Measurements from ENCODE around the gene BANP. TPM values are rescaled to one million over a fixed set of nuclear protein-coding genes. Genes with fewer than 3 reads are reported as not detected.
"Not testable (repeated sequence)": the region's sequence is repeated elsewhere in the genome, so short reads cannot be mapped to it uniquely, and the experiment has no call there.

BANP gene
- total and polyA plus RNA-seq, 2 of the 8 experiments (the other 6 are each of a cell fraction or from before 2014, with no cell fraction given): 25.8 to 39.8 TPM

- H4K20me1 ChIP-seq (replicated peaks in 1 of 2; ENCODE audit: control insufficient read depth in 1 of 2, insufficient read depth in 2 of 2, low read length in 2 of 2); H3K56ac ChIP-seq (replicated peaks; ENCODE audit: insufficient read length, low read depth, low read length); DNase-seq (ENCODE audit: low read depth in 1 of 2, low spot score in 2 of 2); H3K4me3 ChIP-seq (ENCODE audit: extremely low read depth in 1 of 4, insufficient read depth in 2 of 4, low read depth in 3 of 4, low read length in 4 of 4); H3K14ac ChIP-seq (ENCODE audit: insufficient read length); H2AFZ ChIP-seq (ENCODE audit: low read length); H2BK12ac ChIP-seq (ENCODE audit: low read depth, low read length); H4K5ac ChIP-seq (ENCODE audit: insufficient read length, low read depth, low read length); FAIRE-seq; H3K79me2 ChIP-seq (ENCODE audit: control insufficient read depth in 1 of 2, insufficient read depth in 2 of 2, low read length in 2 of 2); H3K23ac ChIP-seq (ENCODE audit: insufficient read length); H4K91ac ChIP-seq (replicated peaks; ENCODE audit: insufficient read length, low read length); H3K23me2 ChIP-seq (ENCODE audit: low read depth, low read length); H3K27ac ChIP-seq (ENCODE audit: low read depth, low read length); H2BK20ac ChIP-seq (ENCODE audit: low read length); H3K79me1 ChIP-seq (ENCODE audit: low read depth, low read length); H2AK5ac ChIP-seq (ENCODE audit: low read depth, low read length); H4K8ac ChIP-seq (ENCODE audit: extremely low read depth, insufficient read depth, low read length); H3K4me1 ChIP-seq (replicated peaks in 1 of 4; ENCODE audit: control insufficient read depth in 3 of 4, insufficient read depth in 4 of 4, low read length in 3 of 4); H2BK5ac ChIP-seq (ENCODE audit: low read depth, low read length); H3K9me3 ChIP-seq (ENCODE audit: insufficient read depth in 2 of 2, low read depth in 1 of 2, low read length in 1 of 2); H2BK15ac ChIP-seq (ENCODE audit: low read length); H2BK120ac ChIP-seq (replicated peaks; ENCODE audit: low read depth, low read length); H3K18ac ChIP-seq (ENCODE audit: extremely low read depth, low read length); H3K4me2 ChIP-seq (ENCODE audit: insufficient read depth in 1 of 2, low read depth in 2 of 2, low read length in 2 of 2); H3K36me3 ChIP-seq (ENCODE audit: control insufficient read depth in 2 of 4, insufficient read depth in 4 of 4, low read length in 3 of 4); H3K4ac ChIP-seq (replicated peaks; ENCODE audit: insufficient read length, low read depth, low read length); H3K27me3 ChIP-seq (replicated peaks in 1 of 4; ENCODE audit: control insufficient read depth in 3 of 4, extremely low read depth in 1 of 4, insufficient read depth in 3 of 4, low read length in 3 of 4); H3K9ac ChIP-seq (replicated peaks in 1 of 4; ENCODE audit: extremely low read depth in 1 of 4, low read depth in 3 of 4, low read length in 3 of 4); POLR2A ChIA-PET (ENCODE audit: partially characterized antibody): not testable (repeated sequence)
- 81% methylated on average over 9 of the region's 9 CpGs; no CpG with 5 or more reads in 1 of the 2 experiments for WGBS, 2 experiments (ENCODE audit: extremely low coverage in 1 of 2, insufficient coverage in 1 of 2, insufficient read length in 1 of 2, insufficient replicate concordance in 2 of 2, low coverage in 1 of 2, low lambda C conversion rate in 2 of 2, missing lambda C conversion rate in 1 of 2)
- CTCF ChIA-PET (ENCODE audit: partially characterized antibody): interaction anchor here (0.7 kb wide), 1 partner anchor 56 kb away, joined by 3 read pairs; no protein-coding TSS in a partner anchor
Observed at GRCh38 chr16:88038526-88038908, 87.3 kb downstream of the BANP start.
